ENCODE results near the gene PCDHGA1.

- no peak for TF ChIP-seq POLR2A (IDR thresholded peaks at IDR 0.05)
- no peak for TF ChIP-seq CTCF (IDR thresholded peaks at IDR 0.05)
Measured at GRCh38 chr5:141532726-141533125, 202.4 kb downstream of the PCDHGA1 start.

All from right lobe of liver (tissue), 4 donors.